Activated CD4-positive, alpha-beta T cell treated with anti-CD3 and anti-CD28 coated beads, Interleukin-2, amount 10 ng/mL, durations not matched to agents 7 days and 5 days (primary cell): ENCODE measurements around the gene PICALM. TPM values are rescaled to one million over a fixed set of nuclear protein-coding genes. Genes with fewer than 3 reads are reported as not detected.

Experiments
- CTCF ChIA-PET: fragments of 350-600 bp; sonication (Branson Sonifier 250); formaldehyde crosslinking; loops from one replicate; lab custom pipeline; 2021; ENCODE audit warnings: antibody characterized with exemption; lab: Charles Lee
- POLR2A ChIA-PET: fragments of 350-600 bp; sonication (Branson Sonifier 250); formaldehyde crosslinking; loops from one replicate; lab custom pipeline; 2021; ENCODE audit warnings: antibody characterized with exemption; lab: Charles Lee
- DNase-seq: peaks from one replicate; pipeline ENCODE4 v3.0.0-alpha.2; 2020
- H3K27ac Mint-ChIP-seq: one replicate; pipeline ENCODE4 v1.8.0; 2021; ENCODE audit warnings: mild to moderate bottlenecking, moderate library complexity, mixed read lengths
- H3K27me3 Mint-ChIP-seq: one replicate; pipeline ENCODE4 v1.8.0; 2021; ENCODE audit warnings: mixed read lengths
- H3K36me3 Mint-ChIP-seq: one replicate; pipeline ENCODE4 v1.8.0; 2021; ENCODE audit warnings: low read depth, mixed read lengths
- H3K4me1 Mint-ChIP-seq: one replicate; pipeline ENCODE4 v1.8.0; 2021; ENCODE audit warnings: mixed read lengths
- H3K4me3 Mint-ChIP-seq: one replicate; pipeline ENCODE4 v1.8.0; 2021; ENCODE audit warnings: mild to moderate bottlenecking, moderate library complexity, mixed read lengths
- H3K9me3 Mint-ChIP-seq: one replicate; pipeline ENCODE4 v1.8.0; 2021; ENCODE audit warnings: mixed read lengths
- total RNA-seq, 2 experiments: library from RNA; stranded (reverse); gene quantifications; one replicate each; pipeline ENCODE4 v1.2.3, GENCODE V29; 2021

Gene PICALM
- total RNA-seq, 2 experiments from 2014 or later, result 89.4 to 140 TPM

DNA sequence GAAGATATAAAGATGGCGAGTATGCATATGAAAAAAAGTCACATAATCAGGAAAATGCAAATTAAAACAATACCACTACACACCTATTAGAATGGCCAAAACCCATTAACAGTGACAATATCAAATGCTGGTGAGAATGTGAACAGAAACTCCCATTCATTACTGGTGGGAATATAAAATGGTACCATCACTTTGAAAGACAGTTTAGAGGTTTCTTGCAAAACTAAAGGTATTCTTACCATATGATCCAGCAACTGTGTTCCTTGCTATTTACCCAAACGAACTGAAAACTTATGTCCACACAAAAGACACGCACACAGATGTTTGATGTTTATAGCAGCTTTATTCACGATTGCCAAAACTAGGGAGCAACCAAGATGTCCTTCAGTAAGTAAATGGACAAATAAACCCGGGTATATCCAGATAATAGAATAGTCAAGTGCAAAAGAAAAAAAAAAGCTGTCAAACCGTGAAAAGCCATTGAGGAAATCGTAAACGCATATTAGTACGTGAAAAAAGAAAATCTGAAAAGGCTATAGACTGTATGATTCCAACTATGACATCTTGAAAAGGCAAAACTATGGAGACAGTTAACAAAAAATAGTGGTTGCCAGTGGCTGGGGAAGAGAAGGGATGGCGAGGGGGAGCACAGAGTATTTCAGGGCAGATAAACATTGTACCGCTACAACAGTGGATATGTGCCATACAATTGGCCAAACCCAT is 7.2 kb downstream of the PICALM start:
- DNase-seq, result no peak
- POLR2A ChIA-PET, result no interaction called here
- Mint-ChIP-seq H3K36me3 (peaks cover 30% of the 10 kb centered on the region), H3K4me3 (peak overlapping the region; percentile 23), H3K27me3 (no peaks in the 10 kb centered on the region), H3K27ac (peak overlapping the region; percentile 68), H3K4me1 (peaks cover 79% of the 10 kb centered on the region), H3K9me3 (peaks cover 9% of the 10 kb centered on the region)
- CTCF ChIA-PET, result interaction anchor here (0.6 to 1.7 kb wide), 2 partner anchors 132 to 240 kb away, joined by 3 to 7 read pairs; partner anchors contain the start of gene HIKESHI

DNA sequence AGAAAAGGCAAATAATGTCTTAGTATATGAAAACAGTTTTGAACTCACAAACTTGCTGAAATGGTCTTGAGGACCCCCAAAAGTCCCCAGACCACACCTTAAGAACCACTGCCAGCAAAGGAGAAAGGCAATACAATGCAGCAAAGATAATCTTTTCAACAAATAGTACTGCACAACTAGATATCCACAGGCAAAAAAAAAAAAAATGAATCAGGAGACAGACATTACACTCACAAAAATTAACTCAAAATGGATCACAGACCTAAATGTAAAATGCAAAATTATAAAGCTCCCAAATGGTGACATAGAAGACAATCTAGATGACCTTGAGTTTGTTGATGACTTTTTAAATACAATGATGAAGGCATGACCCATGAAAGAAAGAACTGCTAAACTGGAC is 8.3 kb downstream of the PICALM start:
- POLR2A ChIA-PET, result interaction anchor here (0.5 kb wide), 1 partner anchor 110 kb away, joined by 3 read pairs; no protein-coding TSS in a partner anchor
- no peak for DNase-seq
- Mint-ChIP-seq H3K4me1 (peaks cover 79% of the 10 kb centered on the region), H3K27me3 (no peaks in the 10 kb centered on the region), H3K9me3 (peaks cover 9% of the 10 kb centered on the region), H3K36me3 (peaks cover 33% of the 10 kb centered on the region), H3K27ac (no peak overlapping the region), H3K4me3 (no peak overlapping the region)
- CTCF ChIA-PET, result interaction anchor here (0.6 to 0.7 kb wide), 3 partner anchors 12 to 205 kb away, joined by 3 read pairs; no protein-coding TSS in a partner anchor

DNA sequence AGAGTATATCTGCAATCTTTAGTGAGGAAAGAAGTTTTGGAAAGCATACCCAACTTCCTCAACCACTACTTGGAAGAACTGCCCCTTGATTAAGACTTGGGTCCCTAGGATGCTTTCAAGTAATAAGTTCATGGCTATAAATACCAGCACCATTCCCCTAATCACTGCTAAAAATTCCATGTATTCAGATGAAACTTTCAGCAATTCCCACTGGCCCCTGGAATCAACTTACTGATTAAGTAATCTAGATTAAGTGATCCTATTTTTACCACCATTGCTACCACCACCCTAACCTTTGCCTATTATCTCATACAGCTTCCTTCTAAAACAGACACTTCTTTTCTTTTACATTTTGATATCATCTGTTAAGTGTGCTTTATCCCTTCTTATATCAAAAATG is 10.5 kb downstream of the PICALM start:
- Mint-ChIP-seq H3K27me3 (no peaks in the 10 kb centered on the region), H3K4me1 (peaks cover 76% of the 10 kb centered on the region), H3K27ac (no peak overlapping the region), H3K9me3 (peaks cover 9% of the 10 kb centered on the region), H3K36me3 (peaks cover 35% of the 10 kb centered on the region), H3K4me3 (no peak overlapping the region)
- DNase-seq, result no peak
- ChIA-PET CTCF (interaction anchor here (0.9 to 1.2 kb wide), 3 partner anchors 16 to 165 kb away, joined by 3 to 4 read pairs (median 3); no protein-coding TSS in a partner anchor), POLR2A (no interaction called here)

DNA sequence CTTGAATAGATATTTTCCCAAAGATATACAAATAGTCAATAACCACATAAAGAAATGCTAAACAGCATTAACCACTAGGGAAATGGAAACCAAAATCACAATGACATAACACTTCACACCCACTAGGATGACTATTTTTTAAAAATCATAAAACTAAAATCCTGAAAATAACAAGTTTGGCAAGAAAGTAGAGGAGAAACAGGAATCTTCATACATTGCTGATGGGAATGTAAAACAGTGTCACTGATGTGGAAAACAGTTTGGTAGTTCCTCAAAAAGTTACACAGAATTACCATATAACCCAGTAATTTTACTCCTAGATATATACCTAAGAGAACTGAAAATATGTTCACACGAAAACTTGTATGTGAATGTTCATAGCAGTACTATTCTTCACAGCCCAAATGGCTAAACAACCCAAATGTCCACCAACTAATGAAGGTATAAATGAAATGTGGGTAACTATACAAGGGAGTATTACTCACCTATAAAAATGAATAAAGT is 12.5 kb downstream of the PICALM start:
- no peaks in the 10 kb centered on the region for H3K27me3 Mint-ChIP-seq
- no peak for DNase-seq
- CTCF ChIA-PET, result no interaction called here
- H3K27ac Mint-ChIP-seq, result no peak overlapping the region
- peaks cover 35% of the 10 kb centered on the region for H3K36me3 Mint-ChIP-seq
- peaks cover 3% of the 10 kb centered on the region for H3K9me3 Mint-ChIP-seq
- no peak overlapping the region for H3K4me3 Mint-ChIP-seq
- H3K4me1 Mint-ChIP-seq, result peaks cover 77% of the 10 kb centered on the region
- POLR2A ChIA-PET, result interaction anchor here (0.7 kb wide), 1 partner anchor 1206 kb away, joined by 3 read pairs; no protein-coding TSS in a partner anchor

DNA sequence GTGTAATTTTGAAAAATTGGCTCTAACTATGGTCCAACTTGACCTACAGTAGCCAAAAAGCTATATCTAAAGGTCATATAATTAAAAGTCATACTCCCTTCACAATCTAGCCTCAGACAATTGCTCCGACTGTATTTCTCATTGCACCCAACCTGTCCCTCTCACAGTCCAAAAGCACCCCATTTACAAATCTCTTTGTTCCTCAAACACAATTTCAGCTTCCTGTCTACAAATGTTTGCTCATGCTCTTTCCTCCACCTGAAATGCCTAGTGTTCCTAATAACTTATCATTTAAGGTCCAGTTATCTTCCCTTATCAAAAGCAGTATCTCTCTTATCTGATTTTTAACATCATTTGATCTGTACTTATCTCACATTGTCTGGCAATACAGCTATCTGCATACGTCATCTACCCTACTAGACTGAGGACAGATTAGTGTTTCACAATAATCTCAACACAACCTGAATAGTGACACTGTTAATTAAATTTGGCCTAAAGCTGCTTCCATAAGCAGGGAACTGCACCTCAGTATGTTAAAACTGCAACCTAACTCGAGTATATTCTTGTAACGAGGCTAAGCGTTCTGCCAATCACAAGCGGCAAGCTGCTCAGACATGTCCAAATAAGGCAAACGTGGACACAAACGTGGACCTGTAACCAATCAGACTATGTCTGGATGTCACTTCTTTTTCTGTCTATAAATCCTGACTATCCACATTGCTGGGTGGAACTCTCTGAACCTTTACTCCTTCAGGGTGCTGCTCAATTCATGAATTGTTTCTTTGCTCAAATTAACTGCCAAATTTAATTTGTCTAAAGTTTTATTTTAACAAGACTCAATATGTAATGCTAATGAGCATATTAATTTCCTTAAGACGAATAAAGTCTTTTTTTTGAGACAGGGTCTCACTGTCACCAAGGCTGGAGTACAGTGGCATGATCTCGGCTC is 15.9 kb downstream of the PICALM start:
- Mint-ChIP-seq H3K27ac (no peak overlapping the region), H3K4me3 (no peak overlapping the region), H3K27me3 (no peaks in the 10 kb centered on the region), H3K36me3 (peaks cover 27% of the 10 kb centered on the region), H3K9me3 (no peaks in the 10 kb centered on the region), H3K4me1 (peaks cover 69% of the 10 kb centered on the region)
- POLR2A ChIA-PET, result no interaction called here
- DNase-seq, result no peak
- CTCF ChIA-PET, result interaction anchor here (1.1 to 1.9 kb wide), 2 partner anchors 33 to 131 kb away, joined by 5 to 6 read pairs; no protein-coding TSS in a partner anchor

DNA sequence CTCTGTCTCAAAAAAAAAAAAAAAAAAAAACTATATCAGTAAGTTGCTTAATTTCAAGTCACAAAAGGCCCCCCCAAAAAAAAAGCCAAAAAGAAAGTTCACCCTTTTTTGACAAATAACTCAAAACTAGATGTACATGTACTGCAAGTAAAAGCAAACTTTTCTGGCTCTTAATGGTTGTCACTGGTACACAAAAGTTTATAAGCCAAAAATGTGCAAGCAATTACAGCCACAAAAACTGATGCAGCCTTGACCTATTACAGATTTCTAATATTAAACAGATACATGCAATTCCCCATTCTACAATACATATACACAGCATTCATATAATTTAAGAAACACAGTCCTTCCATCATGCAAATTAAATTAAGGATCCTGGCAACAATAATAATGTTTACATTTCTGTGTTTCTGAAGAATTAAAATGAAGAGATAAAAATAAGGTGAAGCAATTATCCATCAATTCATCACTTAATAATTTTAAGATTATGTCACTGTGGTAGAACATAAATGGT is 18.6 kb downstream of the PICALM start:
- H3K9me3 Mint-ChIP-seq, result no peaks in the 10 kb centered on the region
- H3K27me3 Mint-ChIP-seq, result no peaks in the 10 kb centered on the region
- DNase-seq, result no peak
- H3K27ac Mint-ChIP-seq, result no peak overlapping the region
- H3K36me3 Mint-ChIP-seq, result peaks cover 21% of the 10 kb centered on the region
- ChIA-PET POLR2A (no interaction called here), CTCF (interaction anchor here (1.8 to 1.9 kb wide), 2 partner anchors 18 to 81 kb away, joined by 4 to 5 read pairs; partner anchors contain the start of gene PICALM)
- no peak overlapping the region for H3K4me3 Mint-ChIP-seq
- peaks cover 78% of the 10 kb centered on the region for H3K4me1 Mint-ChIP-seq

DNA sequence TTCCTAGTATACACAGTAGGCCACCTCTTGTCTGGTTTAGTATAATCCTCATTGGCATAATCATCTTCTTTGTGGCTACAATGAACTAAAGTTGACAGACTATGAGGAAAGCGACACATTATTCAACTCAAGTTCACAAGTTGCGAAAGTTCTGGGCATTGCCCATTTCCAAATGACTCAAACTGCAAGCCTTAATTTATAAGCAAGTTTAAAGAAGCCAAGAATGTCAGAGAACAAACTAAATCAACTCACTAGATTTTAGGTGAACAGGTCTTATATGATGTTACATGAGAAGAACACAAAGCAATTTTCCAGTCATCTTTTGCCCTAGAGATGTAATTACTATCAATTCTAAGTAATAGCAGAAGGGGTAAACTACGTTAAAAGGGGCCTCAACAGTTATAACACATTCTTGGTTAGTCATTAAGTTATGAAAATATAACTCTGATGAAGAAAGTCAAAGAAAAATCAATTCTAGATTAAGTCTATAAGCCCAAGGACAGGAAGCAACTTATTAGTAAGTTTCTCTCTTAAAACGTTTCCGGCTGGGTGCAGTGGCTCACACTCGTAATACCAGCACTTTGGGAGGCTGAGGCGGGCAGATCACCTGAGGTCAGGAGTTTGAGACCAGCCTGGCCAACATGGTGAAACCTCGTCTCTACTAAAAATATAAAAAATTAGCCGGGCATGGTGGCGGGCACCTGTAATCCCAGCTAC is 21.5 kb downstream of the PICALM start:
- CTCF ChIA-PET, result interaction anchor here (0.9 to 1.7 kb wide), 3 partner anchors 21 to 146 kb away, joined by 3 to 9 read pairs (median 4); partner anchors contain the start of gene PICALM

DNA sequence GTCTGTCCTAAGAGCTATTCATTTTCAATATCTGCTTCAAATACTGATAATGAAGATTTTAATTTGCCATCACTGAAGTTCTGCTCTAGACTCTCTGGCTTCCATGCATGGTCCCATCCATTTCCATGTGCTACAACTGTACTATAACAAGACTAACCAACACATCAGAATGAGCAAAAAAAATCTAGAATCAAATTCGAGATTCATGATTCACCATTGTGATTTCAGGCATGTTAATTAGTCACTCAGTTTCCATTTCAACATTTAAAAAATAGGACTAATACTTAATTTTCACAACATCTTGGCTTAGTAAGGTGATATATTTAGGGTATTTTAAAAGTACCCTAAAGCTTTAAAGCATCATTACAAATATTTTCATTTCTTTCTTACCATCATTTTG is 22.8 kb downstream of the PICALM start:
- Mint-ChIP-seq H3K9me3 (no peaks in the 10 kb centered on the region), H3K36me3 (peaks cover 14% of the 10 kb centered on the region), H3K4me3 (no peak overlapping the region), H3K4me1 (peaks cover 82% of the 10 kb centered on the region), H3K27ac (no peak overlapping the region), H3K27me3 (no peaks in the 10 kb centered on the region)
- no peak for DNase-seq
- POLR2A ChIA-PET, result no interaction called here
- CTCF ChIA-PET, result interaction anchor here (0.7 to 1.0 kb wide), 3 partner anchors 148 to 184 kb away, joined by 3 to 6 read pairs (median 3); no protein-coding TSS in a partner anchor

More for the DNA sequence above, 21.5 kb downstream of the PICALM start:
- POLR2A ChIA-PET, result no interaction called here
- H3K27me3 Mint-ChIP-seq, result no peaks in the 10 kb centered on the region
- peaks cover 16% of the 10 kb centered on the region for H3K36me3 Mint-ChIP-seq
- DNase-seq, result no peak
- peak overlapping the region; percentile 31 for H3K4me3 Mint-ChIP-seq
- H3K4me1 Mint-ChIP-seq, result peaks cover 82% of the 10 kb centered on the region
- no peaks in the 10 kb centered on the region for H3K9me3 Mint-ChIP-seq
- H3K27ac Mint-ChIP-seq, result peak overlapping the region; percentile 76

DNA sequence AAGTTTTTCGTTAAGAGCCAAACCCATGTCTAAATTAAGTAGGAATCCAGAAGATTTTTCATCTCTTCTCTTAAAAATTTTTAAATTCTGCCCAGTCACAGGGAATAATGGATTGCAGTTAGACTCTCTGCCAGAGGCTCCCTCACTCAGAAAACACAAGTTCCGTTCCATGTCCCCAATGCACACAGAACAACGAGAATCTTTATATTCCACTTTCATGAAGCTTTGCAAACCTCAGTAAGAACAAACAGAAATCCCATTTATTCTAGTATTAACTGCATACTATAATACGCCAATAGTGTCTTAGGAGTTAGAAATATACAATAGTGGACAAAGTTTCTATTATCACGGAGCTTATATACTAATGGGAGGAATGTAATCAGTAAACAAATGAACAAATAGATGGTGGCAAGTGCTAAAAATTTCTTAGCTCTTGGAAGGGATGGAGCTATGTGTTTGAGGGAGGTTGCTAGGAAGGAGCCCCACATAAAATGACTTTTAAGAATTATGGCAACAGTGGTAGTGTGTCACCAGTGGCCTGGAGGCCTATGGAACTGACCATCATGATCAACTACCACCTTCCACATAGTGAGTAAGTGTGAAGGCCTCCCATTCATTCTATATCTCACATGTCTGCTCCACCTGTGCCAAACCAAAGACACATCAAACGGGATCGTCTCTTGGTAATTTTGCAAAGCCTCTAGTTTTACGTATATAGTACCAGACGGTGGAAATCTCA is 24.9 kb downstream of the PICALM start:
- ChIA-PET POLR2A (interaction anchor here (0.6 kb wide), 1 partner anchor 24 kb away, joined by 3 read pairs; no protein-coding TSS in a partner anchor), CTCF (interaction anchor here (1.2 to 1.5 kb wide), 4 partner anchors 26 to 247 kb away, joined by 3 to 6 read pairs (median 4); partner anchors contain the start of gene PICALM)
- Mint-ChIP-seq H3K4me1 (peaks cover 71% of the 10 kb centered on the region), H3K4me3 (no peak overlapping the region), H3K36me3 (peaks cover 7% of the 10 kb centered on the region), H3K27me3 (no peaks in the 10 kb centered on the region), H3K27ac (no peak overlapping the region), H3K9me3 (no peaks in the 10 kb centered on the region)
- no peak for DNase-seq

DNA sequence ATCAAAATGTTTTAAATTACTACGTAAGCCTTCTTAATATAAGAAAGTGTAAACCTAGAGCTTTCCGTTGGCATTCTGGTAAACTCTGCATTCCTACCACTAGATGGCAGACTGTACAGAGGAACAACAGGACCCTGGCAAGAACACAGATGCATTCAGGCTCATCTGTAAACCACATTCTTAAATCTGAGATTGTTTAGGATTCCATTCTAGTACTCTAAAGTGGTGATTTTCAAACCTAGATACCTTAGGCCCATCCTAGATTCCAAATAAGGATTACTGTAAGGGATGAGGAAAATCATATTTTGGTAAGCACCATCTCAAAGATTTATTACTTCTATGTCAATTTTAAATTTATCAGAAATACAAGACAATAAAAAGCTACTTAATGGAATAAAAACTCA is 26.9 kb downstream of the PICALM start:
- Mint-ChIP-seq H3K4me1 (peaks cover 55% of the 10 kb centered on the region), H3K36me3 (peaks cover 4% of the 10 kb centered on the region), H3K27me3 (no peaks in the 10 kb centered on the region), H3K4me3 (no peak overlapping the region), H3K9me3 (no peaks in the 10 kb centered on the region), H3K27ac (peak overlapping the region; percentile 14)
- DNase-seq, result peak; percentile 69
- POLR2A ChIA-PET, result interaction anchor here (0.6 kb wide), 1 partner anchor 26 kb away, joined by 4 read pairs; no protein-coding TSS in a partner anchor
- CTCF ChIA-PET, result interaction anchor here (0.6 to 2.9 kb wide), 27 partner anchors 9 to 349 kb away, joined by 3 to 20 read pairs (median 4); partner anchors contain the start of genes CCDC83, HIKESHI and PICALM
